CD4-positive, alpha-beta T cell treated with Interleukin-15 for 1 hour (primary cell): ENCODE data around the gene DPH6.
"Not testable (repeated sequence)": the region's sequence is repeated elsewhere in the genome, so short reads cannot be mapped to it uniquely, and the experiment has no call there.

Experiments
- DNase-seq: peaks from one replicate; pipeline ENCODE4 v3.0.0-alpha.2; 2020

Gene DPH6

GRCh38 chr15:35431281-35431680, 114.7 kb downstream of the DPH6 start:
- no peak for DNase-seq

GRCh38 chr15:35430301-35430700, 115.7 kb downstream of the DPH6 start:
- DNase-seq: no peak

- DNase-seq: no peak
These were observed 118.5 kb downstream of the DPH6 start for GRCh38 chr15:35427496-35427895.

GRCh38 chr15:35427091-35427490, 118.9 kb downstream of the DPH6 start:
- no peak for DNase-seq

- no peak for DNase-seq
These were observed 135.2 kb downstream of the DPH6 start for GRCh38 chr15:35410775-35411174.

- no peak for DNase-seq
These were observed 146.1 kb downstream of the DPH6 start for GRCh38 chr15:35399901-35400300.

- no peak for DNase-seq
These were observed 148.9 kb downstream of the DPH6 start for GRCh38 chr15:35397027-35397426.

- DNase-seq: no peak
These were observed 151.5 kb downstream of the DPH6 start for GRCh38 chr15:35394416-35394815.

- no peak for DNase-seq
These were observed 152.6 kb downstream of the DPH6 start for GRCh38 chr15:35393398-35393797.

GRCh38 chr15:35391408-35391984, 154.5 kb downstream of the DPH6 start:
- DNase-seq: not testable (repeated sequence)

- no peak for DNase-seq
These were observed 162.5 kb downstream of the DPH6 start for GRCh38 chr15:35383506-35383905.

GRCh38 chr15:35381328-35381727, 164.6 kb downstream of the DPH6 start:
- DNase-seq: no peak

- DNase-seq: no peak
These were observed 166.0 kb downstream of the DPH6 start for GRCh38 chr15:35379972-35380371.

- not testable (repeated sequence) for DNase-seq
These were observed 167.5 kb downstream of the DPH6 start for GRCh38 chr15:35378454-35378853.

GRCh38 chr15:35376707-35377106, 169.3 kb downstream of the DPH6 start:
- DNase-seq: no peak

GRCh38 chr15:35374661-35375060, 171.3 kb downstream of the DPH6 start:
- no peak for DNase-seq

- DNase-seq: no peak
These were observed 183.7 kb downstream of the DPH6 start for GRCh38 chr15:35362195-35362829.

- DNase-seq: no peak
These were observed 187.1 kb downstream of the DPH6 start for GRCh38 chr15:35358824-35359223.

- no peak for DNase-seq
These were observed 194.9 kb downstream of the DPH6 start for GRCh38 chr15:35351059-35351458.

GRCh38 chr15:35349916-35350315, 196.0 kb downstream of the DPH6 start:
- DNase-seq: no peak

- no peak for DNase-seq
These were observed 215.0 kb downstream of the DPH6 start for GRCh38 chr15:35330916-35331315.

GRCh38 chr15:35330048-35330695, 215.8 kb downstream of the DPH6 start:
- no peak for DNase-seq

- no peak for DNase-seq
These were observed 216.4 kb downstream of the DPH6 start for GRCh38 chr15:35329521-35329961.

- DNase-seq: not testable (repeated sequence)
These were observed 217.1 kb downstream of the DPH6 start for GRCh38 chr15:35328836-35329235.
